ENCODE results near the gene LCOR. TPM values are rescaled to one million over a fixed set of nuclear protein-coding genes. Genes with fewer than 3 reads are reported as not detected.

LCOR gene
- total RNA-seq, 3 donors from 2014 or later = 19.4 to 53.6 (median 35.7) TPM

- no peak overlapping the region for H3K27ac ChIP-seq
- TF ChIP-seq POLR2AphosphoS5 (IDR thresholded peaks at IDR 0.05) = no peak
- no peak for TF ChIP-seq POLR2A (IDR thresholded peaks at IDR 0.05)
- no peak for TF ChIP-seq CTCF (IDR thresholded peaks at IDR 0.05)
- H3K9me3 ChIP-seq = no peaks in the 10 kb centered on the region
- H3K4me1 ChIP-seq = no peaks in the 10 kb centered on the region
- H3K36me3 ChIP-seq = no peaks in the 10 kb centered on the region
- no peak overlapping the region for H3K4me3 ChIP-seq
- H3K27me3 ChIP-seq = no peaks in the 10 kb centered on the region
- DNase-seq (ENCODE audit: low spot score in 2 of 2) = no peak
- intact Hi-C loops (cut with DNase I; ENCODE audit: low total_unique reads) = no loop called here
Measured at GRCh38 chr10:97013983-97014382, 181.9 kb downstream of the LCOR start.

- no peak for DNase-seq (ENCODE audit: low spot score in 2 of 2)
- no peaks in the 10 kb centered on the region for H3K27me3 ChIP-seq
- intact Hi-C loops (cut with DNase I; ENCODE audit: low total_unique reads) = no loop called here
- H3K27ac ChIP-seq = no peak overlapping the region
- H3K9me3 ChIP-seq = no peaks in the 10 kb centered on the region
- TF ChIP-seq POLR2A (IDR thresholded peaks at IDR 0.05) = no peak
- TF ChIP-seq CTCF (IDR thresholded peaks at IDR 0.05) = no peak
- TF ChIP-seq POLR2AphosphoS5 (IDR thresholded peaks at IDR 0.05) = no peak
- H3K36me3 ChIP-seq = no peaks in the 10 kb centered on the region
- no peaks in the 10 kb centered on the region for H3K4me1 ChIP-seq
- no peak overlapping the region for H3K4me3 ChIP-seq
Measured at GRCh38 chr10:97015240-97015639, 183.1 kb downstream of the LCOR start.

- Histone ChIP-seq H3K4me3 (no peak overlapping the region), H3K27me3 (no peaks in the 10 kb centered on the region), H3K4me1 (no peaks in the 10 kb centered on the region), H3K36me3 (no peaks in the 10 kb centered on the region), H3K9me3 (no peaks in the 10 kb centered on the region), H3K27ac (no peak overlapping the region)
- TF ChIP-seq POLR2A (IDR thresholded peaks at IDR 0.05) = no peak
- no peak for TF ChIP-seq POLR2AphosphoS5 (IDR thresholded peaks at IDR 0.05)
- no peak for TF ChIP-seq CTCF (IDR thresholded peaks at IDR 0.05)
- intact Hi-C loops (cut with DNase I; ENCODE audit: low total_unique reads) = no loop called here
- DNase-seq (ENCODE audit: low spot score in 2 of 2) = no peak
Measured at GRCh38 chr10:97016728-97017473, 184.8 kb downstream of the LCOR start.

GRCh38 chr10:97017474-97017903 lies 185.4 kb downstream of the LCOR start:
- TF ChIP-seq POLR2AphosphoS5 (IDR thresholded peaks at IDR 0.05) = no peak
- no peak for TF ChIP-seq CTCF (IDR thresholded peaks at IDR 0.05)
- TF ChIP-seq POLR2A (IDR thresholded peaks at IDR 0.05) = no peak
- DNase-seq (ENCODE audit: low spot score in 2 of 2) = no peak
- Histone ChIP-seq H3K27ac (no peak overlapping the region), H3K9me3 (no peaks in the 10 kb centered on the region), H3K4me1 (no peaks in the 10 kb centered on the region), H3K4me3 (no peak overlapping the region), H3K27me3 (no peaks in the 10 kb centered on the region), H3K36me3 (no peaks in the 10 kb centered on the region)
- intact Hi-C loops (cut with DNase I; ENCODE audit: low total_unique reads) = no loop called here

- Histone ChIP-seq H3K27ac (no peak overlapping the region), H3K4me3 (no peak overlapping the region), H3K4me1 (no peaks in the 10 kb centered on the region), H3K36me3 (no peaks in the 10 kb centered on the region), H3K9me3 (no peaks in the 10 kb centered on the region), H3K27me3 (no peaks in the 10 kb centered on the region)
- TF ChIP-seq POLR2AphosphoS5 (IDR thresholded peaks at IDR 0.05) (no peak), CTCF (IDR thresholded peaks at IDR 0.05) (no peak)
- no peak for DNase-seq (ENCODE audit: low spot score in 2 of 2)
- intact Hi-C loops (cut with DNase I; ENCODE audit: low total_unique reads) = no loop called here
Measured at GRCh38 chr10:97018251-97019212, 186.4 kb downstream of the LCOR start.
